ENCODE data around the gene SNAPC4.

DNA sequence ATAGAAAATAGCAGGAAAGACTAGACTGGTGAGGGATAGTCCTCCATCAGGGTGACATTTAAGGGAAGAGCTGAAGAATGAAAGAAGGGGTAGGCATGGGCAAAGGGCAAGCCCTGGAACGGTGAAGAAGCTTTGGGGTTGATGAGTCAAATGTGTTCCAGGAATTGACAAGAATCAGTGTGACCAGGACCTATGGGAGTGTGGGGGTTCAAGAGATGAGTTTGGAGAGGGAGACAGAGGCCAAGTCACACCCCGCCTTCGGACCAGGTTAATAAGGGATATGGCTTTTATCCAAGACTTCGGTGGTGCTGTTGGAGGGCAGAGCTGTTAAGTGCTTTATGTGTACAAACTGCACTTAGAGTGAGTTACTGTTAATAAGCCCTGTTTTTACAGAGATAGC lies 11.4 kb upstream of the SNAPC4 start:
- no peak for TF ChIP-seq POLR2AphosphoS5 (IDR thresholded peaks at IDR 0.05; ENCODE audit: low read depth, low read length)
- TF ChIP-seq, protein P1, sequence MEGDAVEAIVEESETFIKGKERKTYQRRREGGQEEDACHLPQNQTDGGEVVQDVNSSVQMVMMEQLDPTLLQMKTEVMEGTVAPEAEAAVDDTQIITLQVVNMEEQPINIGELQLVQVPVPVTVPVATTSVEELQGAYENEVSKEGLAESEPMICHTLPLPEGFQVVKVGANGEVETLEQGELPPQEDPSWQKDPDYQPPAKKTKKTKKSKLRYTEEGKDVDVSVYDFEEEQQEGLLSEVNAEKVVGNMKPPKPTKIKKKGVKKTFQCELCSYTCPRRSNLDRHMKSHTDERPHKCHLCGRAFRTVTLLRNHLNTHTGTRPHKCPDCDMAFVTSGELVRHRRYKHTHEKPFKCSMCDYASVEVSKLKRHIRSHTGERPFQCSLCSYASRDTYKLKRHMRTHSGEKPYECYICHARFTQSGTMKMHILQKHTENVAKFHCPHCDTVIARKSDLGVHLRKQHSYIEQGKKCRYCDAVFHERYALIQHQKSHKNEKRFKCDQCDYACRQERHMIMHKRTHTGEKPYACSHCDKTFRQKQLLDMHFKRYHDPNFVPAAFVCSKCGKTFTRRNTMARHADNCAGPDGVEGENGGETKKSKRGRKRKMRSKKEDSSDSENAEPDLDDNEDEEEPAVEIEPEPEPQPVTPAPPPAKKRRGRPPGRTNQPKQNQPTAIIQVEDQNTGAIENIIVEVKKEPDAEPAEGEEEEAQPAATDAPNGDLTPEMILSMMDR (IDR thresholded peaks at IDR 0.05) = no peak
